Astrocyte of the spinal cord (primary cell): ENCODE measurements around the gene ATXN2L.

Experiments
- DNase-seq: peaks from one replicate; pipeline ENCODE4 v3.0.0; 2011; ENCODE audit warnings: low read depth, low spot score
- H3K4me3 ChIP-seq: 2 replicates; pipeline ENCODE4 v1.5.1; 2011; ENCODE audit warnings: low read depth, mild to moderate bottlenecking, low read length, moderate library complexity
- in situ Hi-C: cut with HindIII; loops from 2 replicates; pipeline ENCODE4 v1.10.0; 2017; ENCODE audit warnings: low sequenced_read_pairs
- TF ChIP-seq, protein P1 (sequence below): IDR thresholded peaks from 2 replicates; pipeline ENCODE4 v1.5.1; 2012; ENCODE audit warnings: low read depth, mild to moderate bottlenecking, low read length, inconsistent platforms

ATXN2L gene

DNA sequence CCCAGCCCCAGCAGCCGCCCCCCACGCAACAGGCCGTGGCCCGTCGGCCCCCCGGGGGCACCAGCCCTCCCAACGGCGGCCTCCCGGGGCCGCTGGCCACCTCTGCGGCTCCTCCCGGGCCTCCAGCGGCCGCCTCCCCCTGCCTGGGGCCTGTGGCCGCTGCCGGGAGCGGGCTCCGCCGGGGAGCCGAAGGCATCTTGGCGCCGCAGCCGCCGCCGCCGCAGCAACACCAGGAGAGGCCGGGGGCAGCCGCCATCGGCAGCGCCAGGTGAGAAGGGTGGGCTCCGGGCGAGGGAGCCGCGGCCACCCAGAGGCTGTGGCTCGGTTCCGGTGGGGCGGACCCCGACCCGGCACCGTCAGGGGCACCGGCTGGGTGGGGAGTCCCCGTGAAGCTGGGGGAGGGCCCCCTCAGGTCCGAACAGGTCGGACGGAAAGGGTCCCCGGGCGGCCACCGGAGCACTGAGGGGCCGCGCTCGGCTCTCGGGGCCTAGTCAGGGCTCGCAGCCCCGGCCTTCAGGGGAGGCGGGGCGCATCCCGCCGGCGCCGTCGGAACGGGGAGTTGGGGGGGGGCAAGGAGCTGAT is 583 bp downstream of the ATXN2L start:
- H3K4me3 ChIP-seq, result peak overlapping the region; percentile 95
- in situ Hi-C loops, result no loop called here
- DNase-seq, result no peak
- TF ChIP-seq, protein P1, sequence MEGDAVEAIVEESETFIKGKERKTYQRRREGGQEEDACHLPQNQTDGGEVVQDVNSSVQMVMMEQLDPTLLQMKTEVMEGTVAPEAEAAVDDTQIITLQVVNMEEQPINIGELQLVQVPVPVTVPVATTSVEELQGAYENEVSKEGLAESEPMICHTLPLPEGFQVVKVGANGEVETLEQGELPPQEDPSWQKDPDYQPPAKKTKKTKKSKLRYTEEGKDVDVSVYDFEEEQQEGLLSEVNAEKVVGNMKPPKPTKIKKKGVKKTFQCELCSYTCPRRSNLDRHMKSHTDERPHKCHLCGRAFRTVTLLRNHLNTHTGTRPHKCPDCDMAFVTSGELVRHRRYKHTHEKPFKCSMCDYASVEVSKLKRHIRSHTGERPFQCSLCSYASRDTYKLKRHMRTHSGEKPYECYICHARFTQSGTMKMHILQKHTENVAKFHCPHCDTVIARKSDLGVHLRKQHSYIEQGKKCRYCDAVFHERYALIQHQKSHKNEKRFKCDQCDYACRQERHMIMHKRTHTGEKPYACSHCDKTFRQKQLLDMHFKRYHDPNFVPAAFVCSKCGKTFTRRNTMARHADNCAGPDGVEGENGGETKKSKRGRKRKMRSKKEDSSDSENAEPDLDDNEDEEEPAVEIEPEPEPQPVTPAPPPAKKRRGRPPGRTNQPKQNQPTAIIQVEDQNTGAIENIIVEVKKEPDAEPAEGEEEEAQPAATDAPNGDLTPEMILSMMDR, result no peak

DNA sequence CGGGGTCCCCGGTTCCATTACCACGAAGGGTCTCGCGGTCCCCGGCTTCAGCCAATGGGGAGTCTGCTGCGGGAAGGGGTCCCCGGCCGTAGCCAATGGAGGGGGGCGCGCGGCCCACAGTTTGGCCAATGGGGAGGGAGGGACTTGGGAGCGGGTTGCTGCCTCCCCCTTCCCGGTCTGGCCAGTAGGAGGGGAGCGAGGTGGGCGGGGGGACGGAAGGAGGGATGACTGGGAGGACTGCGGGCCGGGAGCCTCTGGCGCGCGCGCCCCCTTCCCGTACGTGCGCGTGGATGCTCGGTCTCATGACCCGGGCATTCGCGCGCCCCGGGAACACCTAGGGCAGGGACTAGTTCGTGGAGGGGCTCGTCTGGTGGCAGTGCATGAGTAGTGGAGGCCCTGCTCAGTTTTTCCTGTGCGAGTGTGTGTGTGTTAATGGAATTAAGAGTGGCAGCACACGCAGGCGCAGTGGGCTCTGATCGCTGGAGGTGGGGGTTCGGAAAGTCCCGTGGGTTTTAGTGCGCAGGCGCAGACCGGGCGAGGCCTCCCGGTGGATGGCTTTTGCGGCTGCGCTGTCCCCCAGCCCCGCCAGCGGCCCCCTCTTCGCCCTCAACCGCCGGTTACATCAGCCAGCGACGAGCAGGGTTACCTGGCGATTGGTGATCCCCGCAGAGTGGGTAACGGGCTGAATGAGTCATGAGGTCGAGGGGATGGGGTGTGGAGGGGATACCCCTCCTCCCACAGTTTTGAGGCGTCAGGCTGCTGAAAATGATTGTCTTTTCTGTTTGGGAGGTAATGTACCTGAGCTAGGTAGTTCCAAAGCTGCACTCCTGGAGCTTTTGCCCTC is 1.3 kb downstream of the ATXN2L start:
- DNase-seq, result peak; percentile 99
- in situ Hi-C loops, result no loop called here
- peak overlapping the region; percentile 95 for H3K4me3 ChIP-seq
- TF ChIP-seq, protein P1, result no peak

DNA sequence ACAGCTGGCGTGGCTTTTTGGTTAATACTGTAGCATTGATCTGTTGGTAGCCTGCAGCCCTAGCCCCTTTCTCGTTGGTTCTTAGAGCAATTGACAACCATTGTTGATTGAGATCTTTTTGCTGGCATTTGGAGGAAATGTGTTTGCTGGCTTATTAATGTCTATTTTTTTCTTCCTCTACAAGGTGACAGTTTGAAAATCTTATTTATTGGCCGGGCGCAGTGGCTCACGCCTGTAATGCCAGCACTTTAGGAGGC is 1.8 kb downstream of the ATXN2L start:
- TF ChIP-seq, protein P1, result no peak
- in situ Hi-C loops, result no loop called here
- no peak for DNase-seq

DNA sequence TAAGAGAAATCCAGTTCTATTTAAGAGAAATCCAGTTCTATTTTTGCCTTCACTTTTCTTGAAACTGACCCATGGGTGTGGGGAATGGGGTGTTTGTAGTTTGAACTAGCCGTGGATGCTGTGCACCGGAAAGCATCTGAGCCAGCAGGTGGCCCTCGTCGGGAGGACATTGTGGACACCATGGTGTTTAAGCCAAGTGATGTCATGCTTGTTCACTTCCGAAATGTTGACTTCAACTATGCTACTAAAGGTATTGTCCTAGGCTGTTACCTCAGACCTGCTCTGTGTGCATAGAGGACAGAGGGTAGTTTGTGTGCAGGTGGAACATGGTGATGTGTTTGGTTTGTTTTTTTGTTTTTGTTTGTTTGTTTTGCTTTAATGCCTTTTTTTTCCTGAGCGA is 3.3 kb downstream of the ATXN2L start:
- DNase-seq, result no peak
- in situ Hi-C loops, result no loop called here
- H3K4me3 ChIP-seq, result no peak overlapping the region
- TF ChIP-seq, protein P1, result peak; percentile 5

More for the DNA sequence above, 1.8 kb downstream of the ATXN2L start:
- peak overlapping the region; percentile 95 for H3K4me3 ChIP-seq

DNA sequence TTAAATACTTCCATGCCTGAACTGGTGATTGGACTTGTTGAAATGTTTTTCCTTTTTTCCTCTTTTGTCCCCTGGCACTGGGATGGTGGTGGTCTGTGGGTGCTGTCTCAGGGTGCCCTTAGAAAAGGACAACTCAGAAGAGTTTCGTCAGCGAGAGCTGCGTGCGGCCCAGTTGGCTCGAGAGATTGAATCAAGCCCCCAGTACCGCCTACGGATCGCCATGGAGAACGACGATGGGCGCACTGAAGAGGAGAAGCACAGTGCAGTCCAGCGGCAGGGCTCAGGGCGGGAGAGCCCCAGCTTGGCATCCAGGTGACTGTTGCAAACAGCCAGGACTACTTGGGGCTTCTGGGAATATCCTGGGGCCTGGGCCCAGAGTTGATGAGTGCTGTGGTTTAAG is 6.9 kb downstream of the ATXN2L start:
- TF ChIP-seq, protein P1, result no peak
- DNase-seq, result no peak
- in situ Hi-C loops, result no loop called here
- H3K4me3 ChIP-seq, result no peak overlapping the region

GRCh38 chr16:28830531-28830930 is 7.7 kb downstream of the ATXN2L start:
- DNase-seq, result no peak
- no peak overlapping the region for H3K4me3 ChIP-seq
- TF ChIP-seq, protein P1, result no peak
- in situ Hi-C loops, result no loop called here
